GM19240 (cell line): Measurements from ENCODE around the gene AP1M1.
"Not testable (repeated sequence)": the region's sequence is repeated elsewhere in the genome, so short reads cannot be mapped to it uniquely, and the experiment has no call there.

Source experiments
- DNase-seq: peaks from one replicate; pipeline ENCODE4 v3.0.0; 2011; ENCODE audit warnings: low spot score; ENCODE audit not compliant: insufficient read length

AP1M1 gene

DNA sequence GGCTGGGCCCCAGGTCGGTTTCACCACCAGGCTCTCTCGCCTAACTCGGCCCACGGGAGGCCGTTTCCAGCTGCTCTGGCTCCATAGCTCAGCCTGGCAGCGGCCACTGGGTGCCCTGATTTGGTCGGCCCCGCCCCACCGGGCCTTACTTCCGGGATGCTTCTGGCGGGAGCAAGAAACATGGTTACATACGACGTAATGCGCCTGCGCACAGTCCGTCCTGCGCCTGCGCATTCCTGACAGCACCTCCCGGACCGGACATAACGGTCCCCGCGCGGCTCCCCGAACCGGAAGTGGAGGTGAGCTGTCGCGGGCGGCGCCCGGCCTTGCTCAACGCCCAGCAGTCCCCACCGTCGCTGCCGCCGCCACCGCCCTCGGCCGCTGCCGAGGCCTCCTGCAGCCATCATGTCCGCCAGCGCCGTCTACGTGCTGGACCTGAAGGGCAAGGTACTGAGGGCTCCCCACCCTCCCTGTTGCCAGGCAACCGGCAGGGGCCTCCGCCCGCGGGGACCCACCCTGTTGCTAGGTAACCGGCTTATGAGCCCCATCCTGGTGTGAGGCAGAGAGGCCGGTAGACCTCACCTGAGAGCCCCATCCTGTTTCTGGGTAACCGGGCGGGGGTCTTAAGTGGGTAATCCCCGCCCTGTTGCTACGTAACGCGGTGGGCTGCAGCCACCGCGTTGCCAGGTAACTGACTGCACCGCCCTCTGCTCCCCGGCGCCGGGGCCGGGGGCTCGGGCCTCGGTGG lies at the start of gene AP1M1:
AP1M1 (plus strand) TSS at position 290 of the 748 bp plus-strand sequence; CDS start at position 406, 116 bp downstream.
- DNase-seq, result peak; percentile 99

DNA sequence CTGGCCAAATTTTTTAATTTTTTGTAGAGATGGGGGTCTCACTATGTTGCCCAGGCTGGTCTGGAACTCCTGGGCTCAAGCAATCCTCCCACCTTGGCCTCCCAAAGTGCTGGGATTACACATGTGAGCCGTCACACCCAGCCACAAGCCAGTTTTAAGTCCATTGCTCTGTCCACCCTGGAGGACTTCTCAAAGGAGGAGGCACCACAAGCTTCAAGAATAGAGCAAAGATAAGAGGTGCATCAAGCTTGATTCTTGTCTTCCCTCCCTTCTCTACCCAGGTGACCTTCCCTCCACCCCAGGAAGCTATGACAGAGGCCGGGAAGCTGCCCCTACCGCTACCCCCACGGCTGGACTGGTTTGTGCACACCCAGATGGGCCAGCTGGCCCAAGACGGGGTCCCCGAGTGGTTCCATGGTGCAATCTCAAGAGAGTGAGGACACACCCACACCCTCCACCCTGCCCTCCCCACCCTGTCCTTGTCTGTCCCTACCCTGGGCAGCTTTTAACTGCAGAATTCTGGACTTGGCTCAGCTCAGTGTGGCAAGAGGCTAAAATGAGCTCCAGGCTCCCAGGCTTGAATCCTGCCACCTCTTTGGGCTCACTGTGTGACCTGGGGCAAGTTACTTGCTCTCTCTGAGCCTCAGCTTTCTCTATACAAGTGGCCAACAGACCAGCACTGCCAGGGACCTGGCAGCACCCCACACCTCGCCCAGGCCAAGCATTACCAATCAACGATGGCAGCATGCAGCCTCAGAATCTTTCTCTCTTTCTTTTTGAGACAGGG lies 49.1 kb upstream of the AP1M1 start:
- no peak for DNase-seq

- no peak for DNase-seq
These were observed 44.0 kb upstream of the AP1M1 start for GRCh38 chr19:16153582-16154336.

DNA sequence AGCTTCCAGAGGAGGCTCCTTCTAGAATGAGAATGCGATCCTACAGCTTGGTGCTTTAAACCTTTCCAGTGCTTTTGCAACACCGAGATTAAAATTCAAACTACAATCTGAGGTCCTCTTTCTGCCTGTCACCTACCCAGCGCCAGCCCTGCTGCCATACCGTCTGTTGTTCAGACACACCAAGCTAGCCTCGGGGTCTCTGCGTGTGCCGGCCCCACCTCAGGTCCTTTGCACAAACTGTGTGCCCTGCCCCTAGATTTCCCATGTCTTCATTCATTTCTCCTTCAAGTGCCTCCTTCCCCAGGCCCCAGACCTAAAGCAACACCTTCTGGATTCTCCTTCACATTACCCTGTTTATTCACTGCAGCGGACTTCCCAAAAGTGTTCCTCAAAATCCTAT lies 43.2 kb upstream of the AP1M1 start:
- no peak for DNase-seq

GRCh38 chr19:16155128-16155527 lies 42.6 kb upstream of the AP1M1 start:
- DNase-seq, result no peak

GRCh38 chr19:16156904-16157303 lies 40.8 kb upstream of the AP1M1 start:
- no peak for DNase-seq

- DNase-seq, result no peak
These were observed 40.1 kb upstream of the AP1M1 start for GRCh38 chr19:16157601-16158000.

GRCh38 chr19:16159655-16160054 lies 38.1 kb upstream of the AP1M1 start:
- DNase-seq, result no peak

DNA sequence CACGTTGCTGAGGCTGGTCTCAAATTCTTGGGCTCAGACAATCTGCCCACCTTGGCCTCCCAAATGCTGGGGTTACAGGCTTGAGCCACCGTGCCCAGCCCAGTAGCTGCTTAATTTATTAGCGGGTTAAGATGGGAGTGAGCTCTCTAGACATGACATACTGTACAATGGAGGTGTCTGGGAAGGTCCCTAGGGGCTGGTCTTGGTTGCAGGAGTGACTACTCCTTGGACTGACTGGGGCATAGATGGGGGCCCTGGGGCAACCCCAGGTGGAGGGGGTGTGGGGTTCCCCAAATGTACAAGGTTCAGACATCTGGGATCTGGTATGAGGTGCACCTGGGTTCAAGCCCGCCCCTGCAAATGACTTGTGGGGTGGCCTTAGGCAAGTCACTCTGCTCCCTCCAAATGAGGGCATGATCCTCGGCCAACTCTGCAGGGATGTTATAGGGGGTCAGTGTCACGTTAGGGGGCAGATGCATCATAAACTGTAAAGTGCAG lies 37.2 kb upstream of the AP1M1 start:
- no peak for DNase-seq

DNA sequence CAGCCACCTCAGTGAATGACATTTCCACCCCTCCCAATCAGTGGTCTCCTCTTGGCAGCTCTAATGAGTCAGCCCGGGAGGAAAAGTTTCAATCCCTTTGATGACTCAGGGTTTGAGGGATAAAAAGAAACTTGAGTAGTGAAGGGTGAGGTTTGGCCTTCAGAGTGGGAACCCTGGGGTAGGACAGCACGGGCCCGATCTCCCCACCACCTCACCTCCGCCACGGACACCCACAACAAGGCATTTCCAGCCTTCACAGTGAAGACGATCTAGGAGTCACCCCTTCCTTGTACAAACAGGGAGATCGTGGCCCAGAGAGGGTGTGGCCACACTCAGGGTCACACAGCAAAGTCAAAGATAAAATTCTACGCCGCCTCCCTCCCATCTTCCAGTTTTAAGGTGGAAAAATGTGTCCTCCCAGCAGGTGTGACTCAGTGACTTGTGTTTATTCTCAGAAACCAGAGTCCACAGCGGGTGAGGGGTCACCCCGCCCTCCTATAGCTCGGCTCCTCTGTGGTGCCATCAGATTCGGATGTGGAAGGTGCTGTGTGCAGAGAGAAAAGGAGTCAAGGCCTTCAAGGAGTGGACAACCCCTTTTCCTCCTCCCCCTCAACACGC lies 36.7 kb upstream of the AP1M1 start:
- no peak for DNase-seq

GRCh38 chr19:16161840-16162239 lies 35.9 kb upstream of the AP1M1 start:
- no peak for DNase-seq

DNA sequence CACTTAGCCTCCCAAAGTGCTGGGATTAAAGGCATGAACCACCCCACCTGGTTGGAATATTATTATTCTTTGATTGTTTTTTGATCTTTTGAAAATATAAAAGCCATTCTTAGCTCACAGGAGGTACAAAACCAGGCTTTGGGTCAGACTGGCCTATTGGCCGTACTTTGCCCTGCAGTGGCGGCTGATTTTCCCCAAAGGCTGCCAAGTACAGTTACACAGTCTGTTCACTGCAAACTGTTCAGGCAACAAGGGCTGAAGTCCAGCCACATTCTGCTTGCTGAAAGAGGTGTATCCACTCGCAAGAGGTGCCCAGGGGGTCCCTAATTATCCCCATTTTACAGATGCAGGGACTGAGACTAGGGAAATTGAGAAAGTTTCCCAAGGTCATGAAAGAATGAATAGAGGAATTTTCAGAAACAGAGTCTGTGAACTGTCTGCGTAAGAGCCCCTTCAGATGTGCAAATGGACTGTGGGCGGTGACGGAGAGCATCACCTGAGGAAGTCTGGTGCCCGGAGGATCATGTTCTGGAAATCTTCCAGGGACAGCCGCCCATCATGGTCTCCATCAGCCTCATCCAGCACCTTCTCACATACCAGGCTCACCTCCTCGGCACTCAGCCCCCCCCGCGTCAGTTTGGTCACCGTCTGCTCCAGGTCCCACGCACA lies 33.4 kb upstream of the AP1M1 start:
- DNase-seq, result no peak

- DNase-seq, result no peak
These were observed 31.3 kb upstream of the AP1M1 start for GRCh38 chr19:16166417-16166816.

DNA sequence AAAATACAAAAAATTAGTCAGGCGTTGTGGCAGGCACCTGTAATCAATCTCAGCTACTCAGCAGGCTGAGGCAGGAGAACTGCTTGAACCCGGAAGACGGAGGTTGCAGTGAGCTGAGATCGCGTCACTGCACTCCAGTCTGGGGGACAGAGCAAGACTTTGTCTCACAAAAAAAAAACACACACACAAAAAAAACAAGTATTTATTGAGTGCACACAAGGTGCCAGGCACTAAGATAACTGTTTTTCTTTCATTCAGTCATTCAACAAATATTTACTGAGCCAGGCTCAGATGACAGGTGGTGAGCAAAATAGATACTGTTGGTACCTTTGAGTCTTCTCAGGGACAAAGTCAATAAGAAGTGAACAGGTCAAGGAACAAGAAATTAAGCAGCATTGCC lies 30.7 kb upstream of the AP1M1 start:
- no peak for DNase-seq

DNA sequence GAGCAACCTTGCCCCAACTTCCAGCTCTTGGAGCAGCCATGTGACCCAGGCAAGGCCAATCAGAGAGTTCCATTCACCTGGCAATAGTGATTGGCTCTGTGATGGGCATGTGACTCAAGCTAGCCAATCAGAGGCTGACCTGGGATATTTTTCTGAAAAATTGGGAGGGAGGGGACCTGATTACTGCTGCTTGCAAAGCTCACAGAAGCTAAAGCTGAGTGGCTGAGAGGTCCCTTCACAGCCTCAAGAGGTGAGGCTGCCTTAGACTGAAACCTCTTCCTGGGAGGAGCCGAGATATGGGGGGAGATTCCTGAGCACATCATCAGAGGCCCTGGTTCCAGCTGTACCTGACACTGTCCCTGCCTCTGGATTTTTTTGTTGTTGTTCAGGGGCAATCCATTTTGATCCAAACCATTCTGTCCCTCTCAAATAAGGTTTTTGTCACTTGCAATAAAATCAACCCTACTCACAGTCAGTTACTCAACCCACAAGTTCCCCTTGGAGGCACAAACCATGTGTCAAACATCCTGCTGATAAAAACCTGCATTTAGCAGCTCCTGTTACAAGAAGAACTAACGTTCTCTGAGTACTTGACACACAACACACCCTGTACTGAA lies 29.1 kb upstream of the AP1M1 start:
- DNase-seq, result no peak

- no peak for DNase-seq
These were observed 27.6 kb upstream of the AP1M1 start for GRCh38 chr19:16170134-16170533.

GRCh38 chr19:16175954-16176353 lies 21.8 kb upstream of the AP1M1 start:
- DNase-seq, result no peak

DNA sequence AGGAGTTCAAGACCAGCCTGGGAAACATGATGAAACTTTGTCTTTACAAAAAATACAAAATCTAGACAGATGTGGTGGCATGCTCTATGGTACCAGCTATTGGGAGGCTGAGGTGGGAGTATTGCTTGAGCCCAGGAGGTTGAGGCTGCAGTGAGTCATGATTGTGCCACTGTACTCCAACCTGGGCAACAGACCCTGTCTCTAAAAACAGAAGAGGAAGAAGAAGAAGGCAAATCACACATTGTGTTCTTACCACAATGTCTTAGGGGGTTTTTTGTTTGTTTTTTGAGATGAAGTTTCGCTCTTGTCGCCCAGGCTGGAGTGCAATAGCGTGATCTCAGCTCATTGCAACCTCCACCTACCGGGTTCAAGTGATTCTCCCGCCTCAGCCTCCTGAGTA lies 18.8 kb upstream of the AP1M1 start:
- not testable (repeated sequence) for DNase-seq

DNA sequence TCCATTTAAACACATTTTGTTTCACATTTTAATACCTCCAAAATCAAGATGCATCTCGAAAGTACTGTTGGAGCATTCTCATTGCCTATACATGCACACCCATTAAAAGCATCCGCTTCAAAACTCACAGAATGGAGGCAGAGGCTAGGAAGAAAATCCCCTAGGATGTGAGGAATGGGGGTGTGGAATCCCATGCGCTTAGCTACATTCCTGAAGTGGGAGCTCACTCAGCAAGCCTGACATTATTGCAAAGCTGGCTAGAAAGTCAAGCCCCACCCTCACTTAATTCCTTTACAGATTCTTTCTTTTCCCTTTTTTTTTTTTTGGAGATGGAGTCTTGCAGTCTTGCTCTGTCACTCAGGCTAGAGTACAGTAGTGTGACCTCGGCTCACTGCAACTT lies 17.1 kb upstream of the AP1M1 start:
- DNase-seq, result no peak

GRCh38 chr19:16184665-16185122 lies 13.0 kb upstream of the AP1M1 start:
- no peak for DNase-seq
